ENCODE measurements around the gene TIMM22. TPM values are rescaled to one million over a fixed set of nuclear protein-coding genes. Genes with fewer than 3 reads are reported as not detected.

Gene TIMM22
- total RNA-seq, 1 experiment from 2014 or later, result 14.0 TPM

GRCh38 chr17:978103-979093 is 18.5 kb upstream of the TIMM22 start:
- H3K4me3 ChIP-seq (replicated peaks in 1 of 2; ENCODE audit: low read depth in 1 of 2, low read length in 2 of 2), result peak overlapping the region; percentile 66 to 85
- H3K4me1 ChIP-seq (ENCODE audit: control insufficient read depth in 1 of 2, insufficient read depth in 2 of 2, low read length in 2 of 2), result peaks cover 27 to 63% of the 10 kb centered on the region in 2 experiments
- no TSS peak for BruUV-seq (replicated peaks)
- no peak for ATAC-seq
- H3K9ac ChIP-seq (ENCODE audit: low read length), result peak overlapping the region; percentile 85
- DNase-seq (ENCODE audit: low read depth, low spot score), result no peak
- H3K36me3 ChIP-seq (ENCODE audit: control insufficient read depth in 1 of 2, insufficient read depth in 2 of 2, low read length in 2 of 2), result no peaks in the 10 kb centered on the region
- ChIA-PET POLR2A (no interaction called here), RAD21 (ENCODE audit: low non-redundant PET in 1 of 2, low total read pairs in 2 of 2, uncharacterized antibody in 2 of 2, unreplicated experiment in 2 of 2) (interaction anchor here (0.6 kb wide), 2 partner anchors 49 to 122 kb away, joined by 3 to 4 read pairs; no protein-coding TSS in a partner anchor), CTCF (interaction anchor here (2.1 to 2.9 kb wide), 2 partner anchors 99 kb away, joined by 5 to 50 read pairs; no protein-coding TSS in a partner anchor)
- no peaks in the 10 kb centered on the region; the same call in 1 of the 2 replicates for H4K20me1 ChIP-seq (ENCODE audit: insufficient read depth)
- no peak overlapping the region for H2AFZ ChIP-seq (ENCODE audit: low read depth, low read length, poor library complexity, severe bottlenecking)
- H3K9me3 ChIP-seq (ENCODE audit: control insufficient read depth in 1 of 2, insufficient read depth in 1 of 2, low read depth in 1 of 2, low read length in 2 of 2), result no peaks in the 10 kb centered on the region
- H3K4me2 ChIP-seq (ENCODE audit: low read length), result peak overlapping the region; percentile 96
- no peaks in the 10 kb centered on the region for H3K27me3 ChIP-seq (ENCODE audit: insufficient read depth, low read length)
- peaks cover 47% of the 10 kb centered on the region for H3K79me2 ChIP-seq (ENCODE audit: insufficient read depth, low read length)
- intact Hi-C loops (cut with micrococcal nuclease), result loop anchor here (1.0 kb wide), 1 partner anchor 99 kb away; no protein-coding TSS in a partner anchor
- H3K9me2 ChIP-seq (ENCODE audit: insufficient read depth), result no peaks in the 10 kb centered on the region
- peak; percentile 69 for TF ChIP-seq EGR1 (IDR thresholded peaks at IDR 0.05; ENCODE audit: low read depth)
- TF ChIP-seq CBX3 (IDR thresholded peaks at IDR 0.05; ENCODE audit: low read depth), result no peak
- no peak for TF ChIP-seq POLR2AphosphoS5 (IDR thresholded peaks at IDR 0.05; ENCODE audit: low read depth, low read length)
- H3K27ac ChIP-seq (ENCODE audit: low read depth, low read length), result peak overlapping the region; percentile 76

- Histone ChIP-seq H3K4me2 (ENCODE audit: low read length) (peak overlapping the region; percentile 63; the same call in 1 of the 2 replicates), H3K4me3 (replicated peaks in 1 of 2; ENCODE audit: low read depth in 1 of 2, low read length in 2 of 2) (peak overlapping the region; percentile 62 to 66), H3K9me3 (ENCODE audit: control insufficient read depth in 1 of 2, insufficient read depth in 1 of 2, low read depth in 1 of 2, low read length in 2 of 2) (no peaks in the 10 kb centered on the region), H3K27ac (ENCODE audit: low read depth, low read length) (peak overlapping the region; percentile 75; the same call in 1 of the 2 replicates), H3K9ac (ENCODE audit: low read length) (peak overlapping the region; percentile 62), H3K4me1 (ENCODE audit: control insufficient read depth in 1 of 2, insufficient read depth in 2 of 2, low read length in 2 of 2) (peaks cover 21 to 55% of the 10 kb centered on the region in 2 experiments), H4K20me1 (ENCODE audit: insufficient read depth) (no peaks in the 10 kb centered on the region; the same call in 1 of the 2 replicates), H3K9me2 (ENCODE audit: insufficient read depth) (no peaks in the 10 kb centered on the region), H3K36me3 (ENCODE audit: control insufficient read depth in 1 of 2, insufficient read depth in 2 of 2, low read length in 2 of 2) (no peaks in the 10 kb centered on the region), H3K79me2 (ENCODE audit: insufficient read depth, low read length) (peaks cover 47% of the 10 kb centered on the region), H3K27me3 (ENCODE audit: insufficient read depth, low read length) (no peaks in the 10 kb centered on the region), H2AFZ (ENCODE audit: low read depth, low read length, poor library complexity, severe bottlenecking) (no peak overlapping the region)
- ATAC-seq, result peak; percentile 41
- ChIA-PET RAD21 (ENCODE audit: low non-redundant PET in 1 of 2, low total read pairs in 2 of 2, uncharacterized antibody in 2 of 2, unreplicated experiment in 2 of 2) (interaction anchor here (0.7 to 2.5 kb wide), 4 partner anchors 41 to 137 kb away, joined by 3 to 10 read pairs (median 6); no protein-coding TSS in a partner anchor), CTCF (interaction anchor here (0.9 to 3.9 kb wide), 6 partner anchors 18 to 567 kb away, joined by 3 to 87 read pairs (median 24); partner anchors contain the start of gene TIMM22), POLR2A (interaction anchor here (1.0 to 1.9 kb wide), 4 partner anchors 17 to 182 kb away, joined by 3 to 7 read pairs (median 3); partner anchors contain the start of gene TIMM22)
- intact Hi-C loops (cut with micrococcal nuclease), result loop anchor here (1.0 kb wide), 1 partner anchor 100 kb away; no protein-coding TSS in a partner anchor
- TF ChIP-seq ZBTB33 (IDR thresholded peaks at IDR 0.05; ENCODE audit: extremely low read depth, insufficient replicate concordance, low read length) (no peak), SP1 (IDR thresholded peaks at IDR 0.05; ENCODE audit: low read depth) (no peak), EZH2phosphoT487 (IDR thresholded peaks at IDR 0.05; ENCODE audit: borderline replicate concordance) (no peak), RAD21 (IDR thresholded peaks at IDR 0.05; ENCODE audit: low read depth) (no peak)
- BruUV-seq (replicated peaks), result no TSS peak
- no peak for DNase-seq (ENCODE audit: low read depth, low spot score)
Measured at GRCh38 chr17:979212-979538, 17.8 kb upstream of the TIMM22 start.

Measured in HCT116 (cell line).